GM21619 (cell line): ENCODE results near the gene MTFR2.

Experiments used
- ATAC-seq: cut with Tn5 transposase; IDR thresholded peaks from one replicate; pipeline ENCODE4 v1.9.1; 2021; ENCODE audit not compliant: unreplicated experiment

MTFR2 gene

GRCh38 chr6:136249811-136250685 lies at the start of gene MTFR2:
MTFR2 (minus strand) TSS chr6:136250311; CDS start chr6:136249099, 1,212 bp downstream.
- peak; percentile 97 for ATAC-seq

GRCh38 chr6:136294621-136295020 lies 44.5 kb upstream of the MTFR2 start:
- no peak for ATAC-seq

GRCh38 chr6:136290410-136291010 lies 40.4 kb upstream of the MTFR2 start:
- ATAC-seq = peak; percentile 19

- peak; percentile 93 for ATAC-seq
These were observed 39.7 kb upstream of the MTFR2 start, which contains the start of gene BCLAF1 for GRCh38 chr6:136289579-136290409. BCLAF1 (minus strand) TSS chr6:136289846; CDS start chr6:136279866, 9,980 bp downstream.

GRCh38 chr6:136289327-136289578 lies 39.1 kb upstream of the MTFR2 start:
- peak; percentile 36 for ATAC-seq

- ATAC-seq = peak; percentile 37
These were observed 38.6 kb upstream of the MTFR2 start for GRCh38 chr6:136288566-136289326.

- ATAC-seq = no peak
These were observed 34.8 kb upstream of the MTFR2 start for GRCh38 chr6:136284909-136285308.

- no peak for ATAC-seq
These were observed 32.8 kb upstream of the MTFR2 start for GRCh38 chr6:136282906-136283305.

GRCh38 chr6:136280032-136280609 lies 30.0 kb upstream of the MTFR2 start:
- ATAC-seq = no peak

- ATAC-seq = no peak
These were observed 24.0 kb upstream of the MTFR2 start for GRCh38 chr6:136274062-136274461.

- ATAC-seq = no peak
These were observed 15.0 kb upstream of the MTFR2 start for GRCh38 chr6:136265101-136265500.

GRCh38 chr6:136262940-136263339 lies 12.8 kb upstream of the MTFR2 start:
- no peak for ATAC-seq

GRCh38 chr6:136254851-136255466 lies 4.8 kb upstream of the MTFR2 start:
- ATAC-seq = no peak

GRCh38 chr6:136253734-136254133 lies 3.6 kb upstream of the MTFR2 start:
- no peak for ATAC-seq

GRCh38 chr6:136252441-136252840 lies 2.3 kb upstream of the MTFR2 start:
- no peak for ATAC-seq

- ATAC-seq = no peak
These were observed 1.3 kb upstream of the MTFR2 start for GRCh38 chr6:136251394-136251793.

GRCh38 chr6:136250686-136251008 lies 536 bp upstream of the MTFR2 start:
- no peak for ATAC-seq

- ATAC-seq = no peak
These were observed 775 bp downstream of the MTFR2 start for GRCh38 chr6:136249336-136249735.

GRCh38 chr6:136244061-136244616 lies 6.0 kb downstream of the MTFR2 start:
- no peak for ATAC-seq
